ENCODE results near the gene RPAP3. TPM values are rescaled to one million over a fixed set of nuclear protein-coding genes. Genes with fewer than 3 reads are reported as not detected.

Gene RPAP3
- total RNA-seq, 1 donor from 2014 or later, result 61.2 TPM

DNA sequence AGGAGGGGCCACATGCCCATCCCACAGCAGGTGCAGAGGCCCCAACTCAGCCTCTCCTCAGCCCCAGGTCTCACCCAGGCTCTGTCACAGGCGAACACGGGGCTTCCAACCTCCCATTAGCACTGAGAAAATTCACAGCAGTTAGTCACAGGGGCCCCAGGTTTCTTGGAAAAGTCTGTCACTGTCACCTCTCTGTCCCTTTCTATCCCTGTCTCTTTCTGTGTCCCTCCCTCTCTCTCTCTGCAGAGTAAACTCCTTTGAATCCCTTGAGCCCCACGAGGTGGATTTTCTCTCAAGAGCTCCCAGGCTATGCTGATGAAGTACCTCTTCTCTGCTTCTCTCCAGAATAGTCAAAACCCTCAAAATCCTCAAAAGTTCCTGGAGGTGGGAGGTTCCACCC, 33.5 kb upstream of the RPAP3 start:
- H3K4me1 Mint-ChIP-seq (ENCODE audit: low read depth), result peaks cover 6% of the 10 kb centered on the region
- no peaks in the 10 kb centered on the region for H3K9me3 Mint-ChIP-seq
- H3K36me3 Mint-ChIP-seq (ENCODE audit: low read depth), result no peaks in the 10 kb centered on the region
- H3K27me3 Mint-ChIP-seq (ENCODE audit: insufficient read depth), result peaks cover 8% of the 10 kb centered on the region
- intact Hi-C loops (cut with micrococcal nuclease), result no loop called here
- H3K4me3 Mint-ChIP-seq, result no peak overlapping the region
- H3K27ac Mint-ChIP-seq, result no peak overlapping the region
- no peak for DNase-seq (ENCODE audit: low spot score)

GRCh38 chr12:47737936-47738594, 32.2 kb upstream of the RPAP3 start:
- Mint-ChIP-seq H3K4me1 (ENCODE audit: low read depth) (peaks cover 6% of the 10 kb centered on the region), H3K9me3 (no peaks in the 10 kb centered on the region)
- intact Hi-C loops (cut with micrococcal nuclease), result no loop called here

DNA sequence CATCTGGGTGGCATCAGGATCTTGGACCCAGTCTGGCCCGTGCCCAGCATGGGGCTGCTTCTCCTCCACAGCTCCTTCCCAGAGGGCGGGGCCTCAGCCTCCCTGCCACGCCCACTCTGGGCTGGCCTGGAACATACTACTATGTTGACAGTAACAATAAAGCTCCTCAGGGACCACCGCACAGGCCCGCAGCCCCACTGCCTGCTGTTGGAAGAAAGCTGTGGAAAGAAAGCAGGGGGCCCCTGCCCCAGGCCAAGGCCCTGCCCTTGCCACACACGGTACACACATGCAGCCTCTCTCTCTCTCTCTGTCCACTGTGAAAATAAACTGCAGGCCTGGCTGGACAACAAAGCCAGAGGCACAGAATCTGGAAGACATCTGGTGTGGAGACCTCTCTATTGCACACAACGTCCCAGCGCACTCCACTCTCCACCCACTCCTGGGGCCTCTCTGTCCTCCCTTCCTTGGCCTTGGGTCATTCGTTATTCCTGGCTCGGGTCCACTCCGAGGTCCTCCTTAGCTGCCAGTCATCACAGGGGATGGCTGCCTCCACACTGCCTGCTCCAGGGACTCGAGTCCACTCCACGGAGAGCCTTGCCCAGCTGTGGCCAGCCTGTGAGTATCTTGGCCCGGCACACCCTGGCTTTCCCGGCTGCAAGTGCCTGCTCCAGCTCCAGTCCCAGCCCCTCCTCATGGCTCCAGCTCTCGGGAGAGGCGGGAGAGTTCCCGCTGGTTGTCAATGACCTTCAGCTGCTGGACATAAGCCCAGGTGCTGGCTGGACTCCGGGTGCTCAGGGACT, 31.2 kb upstream of the RPAP3 start:
- peaks cover 2% of the 10 kb centered on the region for H3K27me3 Mint-ChIP-seq (ENCODE audit: insufficient read depth)
- peaks cover 6% of the 10 kb centered on the region for H3K4me1 Mint-ChIP-seq (ENCODE audit: low read depth)
- no peaks in the 10 kb centered on the region for H3K36me3 Mint-ChIP-seq (ENCODE audit: low read depth)
- H3K27ac Mint-ChIP-seq, result no peak overlapping the region
- no peak overlapping the region for H3K4me3 Mint-ChIP-seq
- no peak for DNase-seq (ENCODE audit: low spot score)
- H3K9me3 Mint-ChIP-seq, result no peaks in the 10 kb centered on the region
- intact Hi-C loops (cut with micrococcal nuclease), result no loop called here

More at GRCh38 chr12:47737936-47738594, 32.2 kb upstream of the RPAP3 start:
- Mint-ChIP-seq H3K27ac (no peak overlapping the region), H3K4me3 (no peak overlapping the region), H3K27me3 (ENCODE audit: insufficient read depth) (peaks cover 2% of the 10 kb centered on the region), H3K36me3 (ENCODE audit: low read depth) (no peaks in the 10 kb centered on the region)
- DNase-seq (ENCODE audit: low spot score), result no peak

GRCh38 chr12:47736216-47736615, 30.4 kb upstream of the RPAP3 start:
- Mint-ChIP-seq H3K9me3 (no peaks in the 10 kb centered on the region), H3K36me3 (ENCODE audit: low read depth) (no peaks in the 10 kb centered on the region), H3K4me3 (no peak overlapping the region), H3K27me3 (ENCODE audit: insufficient read depth) (peaks cover 2% of the 10 kb centered on the region), H3K4me1 (ENCODE audit: low read depth) (peaks cover 2% of the 10 kb centered on the region), H3K27ac (no peak overlapping the region)
- DNase-seq (ENCODE audit: low spot score), result no peak
- intact Hi-C loops (cut with micrococcal nuclease), result no loop called here

GRCh38 chr12:47735649-47736048, 29.8 kb upstream of the RPAP3 start:
- Mint-ChIP-seq H3K9me3 (no peaks in the 10 kb centered on the region), H3K27me3 (ENCODE audit: insufficient read depth) (peaks cover 2% of the 10 kb centered on the region), H3K4me1 (ENCODE audit: low read depth) (no peaks in the 10 kb centered on the region), H3K27ac (no peak overlapping the region), H3K36me3 (ENCODE audit: low read depth) (no peaks in the 10 kb centered on the region), H3K4me3 (no peak overlapping the region)
- DNase-seq (ENCODE audit: low spot score), result no peak
- intact Hi-C loops (cut with micrococcal nuclease), result no loop called here

DNA sequence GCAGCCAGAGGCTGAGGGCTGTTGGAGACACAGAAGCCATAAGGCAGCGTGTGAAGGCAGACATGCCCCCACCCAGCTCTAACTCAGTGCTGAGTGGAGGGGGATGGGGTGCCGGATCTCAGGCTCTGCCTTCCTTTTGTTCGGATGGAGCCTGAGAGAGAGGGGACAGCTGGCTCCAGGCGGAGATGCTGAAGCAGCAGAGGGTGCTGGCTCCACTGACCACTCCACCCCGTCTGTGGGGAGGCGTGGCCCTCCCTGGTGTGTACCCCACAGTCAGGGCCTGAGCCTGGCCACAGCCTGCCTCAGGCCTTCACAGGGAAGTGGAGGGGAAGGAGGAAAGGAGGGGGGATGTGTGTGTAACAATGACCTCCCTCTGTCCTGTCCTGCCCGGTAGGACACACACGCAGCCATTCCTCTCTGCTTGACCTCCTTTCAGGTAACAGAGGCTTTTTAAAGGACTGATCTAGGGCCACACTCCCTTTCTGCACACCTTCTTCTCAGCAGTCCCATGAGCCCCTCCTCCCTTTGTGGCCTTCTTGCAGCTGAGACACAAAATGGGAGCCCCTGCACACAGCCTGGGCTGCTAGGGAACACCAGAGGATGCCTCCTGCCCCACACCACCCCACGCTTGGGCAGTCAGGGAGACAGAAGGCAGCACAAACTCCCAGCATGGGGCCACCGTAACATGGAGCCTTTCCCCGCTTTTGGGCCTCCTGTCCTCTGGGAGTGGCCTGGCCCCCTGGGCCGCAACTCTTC, 29.1 kb upstream of the RPAP3 start:
- DNase-seq (ENCODE audit: low spot score), result no peak
- H3K4me1 Mint-ChIP-seq (ENCODE audit: low read depth), result no peaks in the 10 kb centered on the region
- H3K27me3 Mint-ChIP-seq (ENCODE audit: insufficient read depth), result peaks cover 2% of the 10 kb centered on the region
- H3K27ac Mint-ChIP-seq, result no peak overlapping the region
- H3K4me3 Mint-ChIP-seq, result no peak overlapping the region
- H3K9me3 Mint-ChIP-seq, result no peaks in the 10 kb centered on the region
- H3K36me3 Mint-ChIP-seq (ENCODE audit: low read depth), result no peaks in the 10 kb centered on the region
- intact Hi-C loops (cut with micrococcal nuclease), result no loop called here

DNA sequence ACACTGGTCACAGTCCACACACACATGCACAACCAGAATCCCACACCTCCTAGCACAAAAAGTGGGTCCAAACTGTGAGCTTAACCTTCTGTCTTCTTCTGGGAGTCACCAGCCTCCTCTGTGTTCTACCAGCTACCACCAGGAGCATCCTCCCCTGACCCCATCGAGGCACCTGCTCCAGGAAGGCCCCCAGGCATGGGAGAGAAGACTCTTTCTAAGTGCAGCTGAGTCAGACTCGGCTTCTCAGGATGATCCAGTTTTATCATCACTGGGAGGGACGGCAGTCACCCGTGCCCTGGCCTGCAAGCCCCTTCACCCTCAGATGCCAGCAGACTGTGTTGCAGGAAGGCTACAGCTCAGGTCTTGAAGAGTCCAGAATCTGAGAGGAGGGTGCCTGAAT, 27.3 kb upstream of the RPAP3 start:
- H3K27me3 Mint-ChIP-seq (ENCODE audit: insufficient read depth), result no peaks in the 10 kb centered on the region
- H3K4me3 Mint-ChIP-seq, result no peak overlapping the region
- intact Hi-C loops (cut with micrococcal nuclease), result no loop called here
- no peaks in the 10 kb centered on the region for H3K4me1 Mint-ChIP-seq (ENCODE audit: low read depth)
- DNase-seq (ENCODE audit: low spot score), result no peak
- H3K36me3 Mint-ChIP-seq (ENCODE audit: low read depth), result no peaks in the 10 kb centered on the region
- no peaks in the 10 kb centered on the region for H3K9me3 Mint-ChIP-seq
- H3K27ac Mint-ChIP-seq, result no peak overlapping the region

- no peaks in the 10 kb centered on the region for H3K9me3 Mint-ChIP-seq
- intact Hi-C loops (cut with micrococcal nuclease), result no loop called here
Observed at GRCh38 chr12:47732504-47732903, 26.7 kb upstream of the RPAP3 start.

GRCh38 chr12:47731723-47732122, 25.9 kb upstream of the RPAP3 start:
- intact Hi-C loops (cut with micrococcal nuclease), result no loop called here
- no peak for DNase-seq (ENCODE audit: low spot score)
- Mint-ChIP-seq H3K4me3 (no peak overlapping the region), H3K4me1 (ENCODE audit: low read depth) (no peaks in the 10 kb centered on the region), H3K27me3 (ENCODE audit: insufficient read depth) (peaks cover 1% of the 10 kb centered on the region), H3K27ac (no peak overlapping the region), H3K36me3 (ENCODE audit: low read depth) (no peaks in the 10 kb centered on the region), H3K9me3 (no peaks in the 10 kb centered on the region)

More at GRCh38 chr12:47732504-47732903, 26.7 kb upstream of the RPAP3 start:
- Mint-ChIP-seq H3K27ac (no peak overlapping the region), H3K27me3 (ENCODE audit: insufficient read depth) (peaks cover 1% of the 10 kb centered on the region), H3K36me3 (ENCODE audit: low read depth) (no peaks in the 10 kb centered on the region), H3K4me1 (ENCODE audit: low read depth) (no peaks in the 10 kb centered on the region), H3K4me3 (no peak overlapping the region)
- DNase-seq (ENCODE audit: low spot score), result no peak

DNA sequence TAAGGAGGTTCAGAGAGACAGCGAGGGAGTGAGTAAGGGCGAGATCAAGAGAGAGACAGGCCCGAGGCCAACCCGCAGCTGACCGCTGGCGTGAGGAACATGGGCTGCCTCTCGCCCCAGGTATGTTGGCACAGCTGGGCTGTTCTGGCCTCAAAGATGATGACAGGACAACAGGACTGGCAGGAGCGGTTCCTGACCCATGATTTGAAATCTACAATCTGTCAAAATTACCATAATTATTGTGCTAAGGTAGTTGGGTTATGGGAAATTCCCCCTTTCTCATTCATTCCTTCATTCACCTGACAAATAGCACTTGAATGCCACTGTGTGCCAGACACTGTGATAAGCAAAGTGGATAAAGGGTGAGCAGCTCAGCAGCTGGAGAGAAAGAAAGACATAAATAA, 24.5 kb upstream of the RPAP3 start:
- intact Hi-C loops (cut with micrococcal nuclease), result no loop called here
- Mint-ChIP-seq H3K4me3 (no peak overlapping the region), H3K27ac (no peak overlapping the region), H3K36me3 (ENCODE audit: low read depth) (no peaks in the 10 kb centered on the region), H3K9me3 (no peaks in the 10 kb centered on the region), H3K27me3 (ENCODE audit: insufficient read depth) (peaks cover 1% of the 10 kb centered on the region), H3K4me1 (ENCODE audit: low read depth) (no peaks in the 10 kb centered on the region)
- no peak for DNase-seq (ENCODE audit: low spot score)

DNA sequence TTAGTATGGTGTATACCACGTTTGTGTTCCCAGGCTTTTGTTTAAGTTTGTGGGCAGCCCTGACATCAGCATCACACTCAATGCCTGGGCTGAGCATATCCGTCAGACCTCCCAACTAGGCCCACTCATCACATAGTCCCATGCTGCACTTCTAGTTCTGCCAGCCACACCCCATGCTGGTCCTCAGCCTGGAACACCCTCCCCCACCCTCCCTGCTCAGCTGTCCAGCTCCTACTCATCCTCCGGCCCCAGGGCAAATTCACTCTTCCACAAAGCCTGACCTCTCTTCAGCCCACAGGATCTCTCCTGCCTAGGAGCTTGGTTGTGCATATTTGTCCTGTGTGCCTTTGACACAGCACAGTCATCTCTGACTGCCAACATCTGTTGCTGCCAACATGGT, 23.4 kb upstream of the RPAP3 start:
- no peaks in the 10 kb centered on the region for H3K9me3 Mint-ChIP-seq
- intact Hi-C loops (cut with micrococcal nuclease), result no loop called here
- H3K36me3 Mint-ChIP-seq (ENCODE audit: low read depth), result no peaks in the 10 kb centered on the region
- H3K27me3 Mint-ChIP-seq (ENCODE audit: insufficient read depth), result peaks cover 1% of the 10 kb centered on the region
- H3K4me3 Mint-ChIP-seq, result no peak overlapping the region
- no peaks in the 10 kb centered on the region for H3K4me1 Mint-ChIP-seq (ENCODE audit: low read depth)
- DNase-seq (ENCODE audit: low spot score), result no peak
- H3K27ac Mint-ChIP-seq, result no peak overlapping the region

DNA sequence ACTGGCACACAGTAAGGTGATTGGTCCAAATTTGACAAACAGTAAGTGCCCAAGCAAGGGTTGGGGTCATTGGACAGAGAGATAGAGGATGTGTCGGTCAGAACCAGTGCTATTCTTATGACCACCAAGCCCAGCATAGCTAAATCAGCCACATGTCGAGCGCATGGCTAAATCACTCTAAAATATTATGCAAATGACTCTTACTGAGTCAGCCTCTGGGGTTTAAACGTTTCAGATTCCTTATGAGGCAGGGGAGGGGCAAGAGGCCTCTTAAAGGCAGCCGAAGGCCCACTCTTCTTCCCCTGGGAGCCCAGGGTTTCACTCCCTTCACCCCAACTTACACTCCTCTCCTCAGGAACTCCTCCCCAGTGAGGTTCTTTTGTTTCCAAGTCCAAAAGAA, 20.1 kb upstream of the RPAP3 start:
- Mint-ChIP-seq H3K9me3 (no peaks in the 10 kb centered on the region), H3K4me3 (no peak overlapping the region), H3K4me1 (ENCODE audit: low read depth) (peaks cover 27% of the 10 kb centered on the region), H3K27ac (no peak overlapping the region), H3K36me3 (ENCODE audit: low read depth) (no peaks in the 10 kb centered on the region), H3K27me3 (ENCODE audit: insufficient read depth) (peaks cover 1% of the 10 kb centered on the region)
- no peak for DNase-seq (ENCODE audit: low spot score)
- intact Hi-C loops (cut with micrococcal nuclease), result no loop called here

All from activated T-helper 1 cell treated with anti-CD3 and anti-CD28 coated beads, Interleukin-12 subunit alpha, Interleukin-12 subunit beta, Interleukin-2, Interleukin-4 antibody, amounts not matched to agents 30 ng/mL and 10 ng/mL and 1 ng/mL, durations not matched to agents 14 hours and 24 hours and 36 hours (primary cell).